ENCODE measurements around the gene FKBP2. TPM values are rescaled to one million over a fixed set of nuclear protein-coding genes. Genes with fewer than 3 reads are reported as not detected.

FKBP2 gene
- total and polyA plus RNA-seq, 2 of the 13 experiments (the other 11 are each of a cell fraction or from before 2014, with no cell fraction given): 30.1 to 53.3 TPM

- TF ChIP-seq HNRNPLL (IDR thresholded peaks at IDR 0.05; ENCODE audit: low read depth, low read length, poor library complexity, severe bottlenecking) (peak; percentile 62), CCDC6 (CRISPR knock-in tag; IDR thresholded peaks at IDR 0.05) (0 out of 2 replicates have a peak, but pooled peaks have one; percentile 59), GABPA (IDR thresholded peaks at IDR 0.05; ENCODE audit: low read depth, low read length) (no peak), GABPA (CRISPR knock-in tag; IDR thresholded peaks at IDR 0.05; ENCODE audit: low read depth) (peak; percentile 79), FOXC1 (CRISPR knock-in tag; IDR thresholded peaks at IDR 0.05; ENCODE audit: borderline replicate concordance) (peak; percentile 80; the same call in 1 of the 2 replicates), ZFP36L1 (CRISPR knock-in tag; IDR thresholded peaks at IDR 0.05) (no peak), SOX13 (IDR thresholded peaks at IDR 0.05) (no peak), SOX13 (CRISPR knock-in tag; conservative IDR thresholded peaks at IDR 0.05 in 1 of 2, IDR thresholded peaks at IDR 0.05 in 1 of 2) (peak in 1 of 2 experiments; percentile 13; a peak in 1 of 4 replicates), PBX2 (CRISPR knock-in tag; IDR thresholded peaks at IDR 0.05) (0 out of 2 replicates have a peak, but pooled peaks have one; percentile 26), ZBTB40 (IDR thresholded peaks at IDR 0.05) (no peak), ZBTB40 (CRISPR knock-in tag; IDR thresholded peaks at IDR 0.05) (peak; percentile 53; the same call in 1 of the 2 replicates), CENPBD1 (CRISPR knock-in tag; IDR thresholded peaks at IDR 0.05; ENCODE audit: borderline replicate concordance, low read depth) (0 out of 2 replicates have a peak, but pooled peaks have one; percentile 24), ZNF781 (CRISPR knock-in tag; IDR thresholded peaks at IDR 0.05; ENCODE audit: borderline replicate concordance, not compliant biosample characterization) (no peak), ELF3 (CRISPR knock-in tag; IDR thresholded peaks at IDR 0.05) (peak; percentile 28), NR2F6 (IDR thresholded peaks at IDR 0.05) (no peak), NR2F6 (CRISPR knock-in tag; IDR thresholded peaks at IDR 0.05) (0 out of 2 replicates have a peak, but pooled peaks have one; percentile 31), TERF1 (CRISPR knock-in tag; IDR thresholded peaks at IDR 0.05) (no peak), ARID2 (CRISPR knock-in tag; IDR thresholded peaks at IDR 0.05; ENCODE audit: borderline replicate concordance) (peak; percentile 93)
Observed at GRCh38 chr11:64230171-64230984, 10.5 kb upstream of the FKBP2 start, which contains the start of gene DNAJC4 (continued).

Measured in HepG2 (cell line).